ENCODE measurements around the gene FES. TPM values are rescaled to one million over a fixed set of nuclear protein-coding genes. Genes with fewer than 3 reads are reported as not detected.

Gene FES
- polyA plus RNA-seq, 1 of the 3 experiments (the other 2 are of a cell fraction) = 0.03 TPM

DNA sequence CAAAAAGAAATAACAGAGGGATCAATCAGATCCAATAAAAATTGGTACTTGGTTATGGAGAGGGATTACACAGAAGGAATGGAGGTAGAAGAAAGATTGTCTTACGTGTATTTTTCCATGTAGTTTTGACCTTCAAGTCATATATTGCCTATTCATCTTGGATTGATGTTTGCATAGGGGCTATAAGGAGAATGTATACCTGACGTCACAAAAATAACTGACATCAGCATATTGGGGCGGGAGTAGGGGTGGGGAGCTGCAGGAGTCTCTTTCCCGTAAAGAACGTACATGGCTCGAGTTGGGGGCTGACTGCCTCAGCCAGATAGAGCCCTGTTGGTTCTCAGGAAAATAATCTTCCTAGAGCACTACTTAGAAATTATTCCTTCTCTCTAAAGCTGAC, 21.8 kb upstream of the FES start (continued):
- TF ChIP-seq, protein P1, sequence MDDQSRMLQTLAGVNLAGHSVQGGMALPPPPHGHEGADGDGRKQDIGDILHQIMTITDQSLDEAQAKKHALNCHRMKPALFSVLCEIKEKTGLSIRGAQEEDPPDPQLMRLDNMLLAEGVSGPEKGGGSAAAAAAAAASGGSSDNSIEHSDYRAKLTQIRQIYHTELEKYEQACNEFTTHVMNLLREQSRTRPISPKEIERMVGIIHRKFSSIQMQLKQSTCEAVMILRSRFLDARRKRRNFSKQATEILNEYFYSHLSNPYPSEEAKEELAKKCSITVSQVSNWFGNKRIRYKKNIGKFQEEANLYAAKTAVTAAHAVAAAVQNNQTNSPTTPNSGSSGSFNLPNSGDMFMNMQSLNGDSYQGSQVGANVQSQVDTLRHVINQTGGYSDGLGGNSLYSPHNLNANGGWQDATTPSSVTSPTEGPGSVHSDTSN (IDR thresholded peaks at IDR 0.05) = no peak
- TF ChIP-seq RFX5 (IDR thresholded peaks at IDR 0.05; ENCODE audit: low read length) (no peak), FOXM1 (IDR thresholded peaks at IDR 0.05; ENCODE audit: low read depth) (no peak), EZH2phosphoT487 (IDR thresholded peaks at IDR 0.05; ENCODE audit: borderline replicate concordance, low read depth) (no peak)

DNA sequence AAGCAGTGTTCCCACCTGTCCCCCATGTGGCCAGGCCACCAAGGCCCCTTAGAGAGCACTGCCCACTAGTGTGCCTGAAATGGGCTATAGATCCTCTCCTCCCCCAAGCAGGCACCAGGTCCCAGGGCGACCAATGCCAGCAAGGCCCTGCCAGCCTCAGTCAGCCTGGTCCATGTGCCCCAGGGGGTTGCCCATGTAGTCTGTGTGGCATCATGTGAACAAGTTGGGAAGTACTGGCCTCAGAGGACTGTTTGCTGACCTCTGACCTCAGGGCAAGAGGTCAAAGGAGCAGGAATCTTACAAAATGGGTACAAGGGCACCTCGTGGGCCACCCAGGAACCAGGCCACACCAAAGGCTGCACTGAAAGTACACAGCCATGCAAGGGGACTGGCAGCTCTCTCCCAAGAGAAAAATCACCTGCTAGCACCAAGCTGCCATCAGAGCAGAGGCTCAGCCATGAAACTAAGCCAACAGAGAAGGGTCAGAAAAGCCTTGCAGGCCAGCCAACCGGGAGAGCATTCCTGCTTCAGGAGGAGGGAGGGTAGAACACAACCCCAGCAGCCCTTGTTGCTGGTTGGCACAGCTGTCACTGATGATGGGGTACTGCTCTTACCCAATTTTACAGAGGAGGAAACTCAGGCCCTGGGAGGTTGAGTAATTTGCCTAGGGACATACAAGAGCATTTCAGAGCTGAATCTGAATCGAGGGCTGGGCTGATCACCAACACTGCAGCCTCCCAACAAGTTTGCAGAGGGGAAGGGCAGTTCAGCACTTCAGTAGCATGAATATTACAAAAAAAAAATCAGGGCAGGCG, 21.1 kb upstream of the FES start:
- 83% methylated on average over 5 of the region's 5 CpGs for WGBS (ENCODE audit: low lambda C conversion rate)
- Histone ChIP-seq H3K4me1 (ENCODE audit: control insufficient read depth in 1 of 2, insufficient read depth in 2 of 2, low read depth in 1 of 2, low read length in 1 of 2) (no peaks in the 10 kb centered on the region; a peak in 1 of 4 replicates), H3K9me3 (no peaks in the 10 kb centered on the region), H3K9me2 (no peaks in the 10 kb centered on the region), H2AFZ (ENCODE audit: low read depth) (no peak overlapping the region), H3K27ac (ENCODE audit: low read depth in 2 of 2, low read length in 1 of 2) (no peak overlapping the region), H3K79me2 (ENCODE audit: insufficient read depth) (no peaks in the 10 kb centered on the region), H3K9ac (no peak overlapping the region), H3K4me2 (no peak overlapping the region), H3F3A (replicated peaks; ENCODE audit: insufficient read depth) (peaks cover 5% of the 10 kb centered on the region), H3K36me3 (replicated peaks in 1 of 2; ENCODE audit: control insufficient read depth in 1 of 2, insufficient read depth in 2 of 2, low read length in 1 of 2) (no peaks in the 10 kb centered on the region), H3K4me3 (ENCODE audit: low read depth in 2 of 2, low read length in 1 of 2) (no peak overlapping the region), H4K20me1 (ENCODE audit: insufficient read depth) (no peaks in the 10 kb centered on the region), H3K27me3 (ENCODE audit: insufficient read depth) (no peaks in the 10 kb centered on the region)
- DNase-seq = no peak
- POLR2A ChIA-PET = no interaction called here
- CTCF ChIA-PET = interaction anchor here (1.1 kb wide), 1 partner anchor 22 kb away, joined by 3 read pairs; no protein-coding TSS in a partner anchor
- TF ChIP-seq, protein P2, sequence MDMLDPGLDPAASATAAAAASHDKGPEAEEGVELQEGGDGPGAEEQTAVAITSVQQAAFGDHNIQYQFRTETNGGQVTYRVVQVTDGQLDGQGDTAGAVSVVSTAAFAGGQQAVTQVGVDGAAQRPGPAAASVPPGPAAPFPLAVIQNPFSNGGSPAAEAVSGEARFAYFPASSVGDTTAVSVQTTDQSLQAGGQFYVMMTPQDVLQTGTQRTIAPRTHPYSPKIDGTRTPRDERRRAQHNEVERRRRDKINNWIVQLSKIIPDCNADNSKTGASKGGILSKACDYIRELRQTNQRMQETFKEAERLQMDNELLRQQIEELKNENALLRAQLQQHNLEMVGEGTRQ (IDR thresholded peaks at IDR 0.05; ENCODE audit: borderline replicate concordance, low read depth, low read length) = no peak
- TF ChIP-seq GATA2 (CRISPR knock-in tag; IDR thresholded peaks at IDR 0.05) (no peak), EZH2phosphoT487 (IDR thresholded peaks at IDR 0.05; ENCODE audit: borderline replicate concordance, low read depth) (no peak), CHD2 (IDR thresholded peaks at IDR 0.05; ENCODE audit: low read length, partially characterized antibody) (no peak), MXI1 (IDR thresholded peaks at IDR 0.05; ENCODE audit: low read depth, low read length) (no peak), RAD21 (IDR thresholded peaks at IDR 0.05; ENCODE audit: low read length) (no peak), JUND (IDR thresholded peaks at IDR 0.05) (no peak)

DNA sequence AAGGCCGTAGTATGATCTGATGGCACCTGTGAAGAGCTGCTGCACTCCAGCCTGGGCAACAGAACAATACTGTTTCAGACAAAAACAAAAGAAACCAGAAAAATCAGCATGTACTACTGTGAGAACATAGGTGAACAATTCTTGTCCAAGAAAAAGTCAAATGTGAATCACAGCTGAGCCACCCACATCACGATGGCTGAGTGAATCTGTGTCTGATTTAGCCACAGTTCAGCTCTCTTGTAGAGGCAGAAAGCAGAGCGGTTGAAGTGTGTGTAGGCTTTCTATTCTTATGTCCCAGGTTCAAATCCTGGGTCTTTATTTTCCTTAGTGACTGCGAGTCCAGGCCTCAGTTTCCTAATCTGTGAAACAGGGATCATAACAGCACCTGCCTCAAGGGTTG, 20.3 kb upstream of the FES start:
- Histone ChIP-seq H3K4me2 (no peak overlapping the region), H3K79me2 (ENCODE audit: insufficient read depth) (no peaks in the 10 kb centered on the region), H4K20me1 (ENCODE audit: insufficient read depth) (no peaks in the 10 kb centered on the region), H3K9ac (no peak overlapping the region), H3K36me3 (replicated peaks in 1 of 2; ENCODE audit: control insufficient read depth in 1 of 2, insufficient read depth in 2 of 2, low read length in 1 of 2) (no peaks in the 10 kb centered on the region), H3K27me3 (ENCODE audit: insufficient read depth) (no peaks in the 10 kb centered on the region), H3K27ac (ENCODE audit: low read depth in 2 of 2, low read length in 1 of 2) (no peak overlapping the region), H3K9me3 (no peaks in the 10 kb centered on the region), H3K4me1 (ENCODE audit: control insufficient read depth in 1 of 2, insufficient read depth in 2 of 2, low read depth in 1 of 2, low read length in 1 of 2) (peaks cover 0 to 3% of the 10 kb centered on the region in 2 experiments; a peak in 2 of 4 replicates), H2AFZ (ENCODE audit: low read depth) (no peak overlapping the region), H3K9me2 (no peaks in the 10 kb centered on the region), H3F3A (replicated peaks; ENCODE audit: insufficient read depth) (peaks cover 10% of the 10 kb centered on the region), H3K4me3 (ENCODE audit: low read depth in 2 of 2, low read length in 1 of 2) (no peak overlapping the region)
- ChIA-PET POLR2A (no interaction called here), CTCF (interaction anchor here (1.5 kb wide), 1 partner anchor 23 kb away, joined by 3 read pairs; no protein-coding TSS in a partner anchor)
- TF ChIP-seq NFIC (IDR thresholded peaks at IDR 0.05; ENCODE audit: borderline replicate concordance) (no peak), YY1 (IDR thresholded peaks at IDR 0.05; ENCODE audit: low read depth) (no peak), FOXM1 (IDR thresholded peaks at IDR 0.05; ENCODE audit: low read depth) (no peak)
- TF ChIP-seq, protein P3, sequence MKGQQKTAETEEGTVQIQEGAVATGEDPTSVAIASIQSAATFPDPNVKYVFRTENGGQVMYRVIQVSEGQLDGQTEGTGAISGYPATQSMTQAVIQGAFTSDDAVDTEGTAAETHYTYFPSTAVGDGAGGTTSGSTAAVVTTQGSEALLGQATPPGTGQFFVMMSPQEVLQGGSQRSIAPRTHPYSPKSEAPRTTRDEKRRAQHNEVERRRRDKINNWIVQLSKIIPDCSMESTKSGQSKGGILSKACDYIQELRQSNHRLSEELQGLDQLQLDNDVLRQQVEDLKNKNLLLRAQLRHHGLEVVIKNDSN (IDR thresholded peaks at IDR 0.05; ENCODE audit: borderline replicate concordance, low read depth) = no peak
- TF ChIP-seq, protein P4, sequence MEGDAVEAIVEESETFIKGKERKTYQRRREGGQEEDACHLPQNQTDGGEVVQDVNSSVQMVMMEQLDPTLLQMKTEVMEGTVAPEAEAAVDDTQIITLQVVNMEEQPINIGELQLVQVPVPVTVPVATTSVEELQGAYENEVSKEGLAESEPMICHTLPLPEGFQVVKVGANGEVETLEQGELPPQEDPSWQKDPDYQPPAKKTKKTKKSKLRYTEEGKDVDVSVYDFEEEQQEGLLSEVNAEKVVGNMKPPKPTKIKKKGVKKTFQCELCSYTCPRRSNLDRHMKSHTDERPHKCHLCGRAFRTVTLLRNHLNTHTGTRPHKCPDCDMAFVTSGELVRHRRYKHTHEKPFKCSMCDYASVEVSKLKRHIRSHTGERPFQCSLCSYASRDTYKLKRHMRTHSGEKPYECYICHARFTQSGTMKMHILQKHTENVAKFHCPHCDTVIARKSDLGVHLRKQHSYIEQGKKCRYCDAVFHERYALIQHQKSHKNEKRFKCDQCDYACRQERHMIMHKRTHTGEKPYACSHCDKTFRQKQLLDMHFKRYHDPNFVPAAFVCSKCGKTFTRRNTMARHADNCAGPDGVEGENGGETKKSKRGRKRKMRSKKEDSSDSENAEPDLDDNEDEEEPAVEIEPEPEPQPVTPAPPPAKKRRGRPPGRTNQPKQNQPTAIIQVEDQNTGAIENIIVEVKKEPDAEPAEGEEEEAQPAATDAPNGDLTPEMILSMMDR (IDR thresholded peaks at IDR 0.05) = no peak
- WGBS (ENCODE audit: low lambda C conversion rate) = 90% methylated on average over 4 of the region's 4 CpGs
- no peak for DNase-seq
